K562 (cell line): ENCODE data around the gene GGT6. TPM values are rescaled to one million over a fixed set of nuclear protein-coding genes. Genes with fewer than 3 reads are reported as not detected.

Experiments used
- ATAC-seq: fragments of 200-7000 bp; cut with Tn5 transposase; 3 replicates; pipeline ENCODE4 v1.9.1; 2020; ENCODE audit warnings: moderate library complexity
- BruUV-seq: library from RNA; stranded (reverse); fragments of 400-500 nt; replicated peaks from 2 replicates; lab custom pipeline; 2021; lab: Mats Ljungman, UMichigan
- CTCF ChIA-PET: fragments of 300-600 bp; formaldehyde crosslinking; extraction: SDS; loops from one replicate; lab custom pipeline; 2021; ENCODE audit warnings: low intra/inter-chr PET ratio; lab: Yijun Ruan, JAX
- POLR2A ChIA-PET: fragments of 300-600, 350-650 bp; sonication (Branson Sonifier 250); formaldehyde crosslinking; extraction: SDS; loops from one replicate; lab custom pipeline; 2021; ENCODE audit warnings: antibody characterized with exemption, inconsistent platforms; lab: Yijun Ruan, JAX
- DNase-seq, 4 experiments: peaks; one replicate each; pipeline versions ENCODE4 v3.0.0 to v3.0.0-alpha.2; 2011 to 2018; ENCODE audit warnings: low spot score in 3 of 4, mixed read lengths in 3 of 4; ENCODE audit errors: extremely low read depth in 1 of 4
- FAIRE-seq: peaks from 2 replicates; lab custom pipeline; 2011; peaks lifted over from hg19 to GRCh38; lab: Jason Lieb, UNC
- H2AFZ ChIP-seq: 2 replicates; pipeline ENCODE4 v1.6.0; 2011; ENCODE audit warnings: low read depth, low read length, control low read depth, inconsistent platforms
- H3K27ac ChIP-seq: fragments of 200-600 bp; 3 replicates; pipeline ENCODE4 v1.8.0; 2011; ENCODE audit warnings: low read depth, mild to moderate bottlenecking, control low read depth, inconsistent platforms, low read length, moderate library complexity, mixed read lengths; ENCODE audit errors: extremely low read depth
- H3K27me3 ChIP-seq, 2 experiments: fragments of 300-600 bp in 1 of 2; 2 replicates in 1 of 2; 3 replicates in 1 of 2; pipeline versions ENCODE4 v1.6.0 to v1.8.0; 2011; ENCODE audit warnings: inconsistent platforms in 2 of 2, low read length in 2 of 2, mild to moderate bottlenecking in 1 of 2, mixed read lengths in 1 of 2, moderate library complexity in 1 of 2; ENCODE audit not compliant: control insufficient read depth in 2 of 2, insufficient read depth in 2 of 2
- H3K36me3 ChIP-seq: fragments of 300-600 bp; 3 replicates; pipeline ENCODE4 v1.8.0; 2011; ENCODE audit warnings: mild to moderate bottlenecking, low read length, inconsistent platforms; ENCODE audit not compliant: control insufficient read depth, insufficient read depth
- H3K4me1 ChIP-seq, 2 experiments: fragments of 200-600 bp in 1 of 2; replicated peaks in 1 of 2; 2 replicates in 1 of 2; 3 replicates in 1 of 2; pipeline versions ENCODE4 v1.5.1 to v1.8.0; 2011; ENCODE audit warnings: inconsistent platforms in 2 of 2, low read length in 2 of 2, mild to moderate bottlenecking in 1 of 2, mixed read lengths in 1 of 2, moderate library complexity in 1 of 2; ENCODE audit not compliant: control insufficient read depth in 2 of 2, insufficient read depth in 2 of 2
- H3K4me2 ChIP-seq: 2 replicates; pipeline ENCODE4 v1.6.1; 2011; ENCODE audit warnings: low read length, control low read depth, inconsistent platforms, mixed read lengths; ENCODE audit not compliant: insufficient read depth
- H3K4me3 ChIP-seq: fragments of 200-600 bp; sonication (generic), shearing (Covaris generic); 2 replicates; pipeline ENCODE4 v1.5.1; 2016; ENCODE audit warnings: control low read depth, inconsistent platforms
- H3K79me2 ChIP-seq: fragments of 200-600 bp; 3 replicates; pipeline ENCODE4 v1.8.0; 2011; ENCODE audit warnings: low read length, inconsistent platforms; ENCODE audit not compliant: control insufficient read depth, insufficient read depth
- H3K9ac ChIP-seq, 2 experiments: 2 replicates each; pipeline versions ENCODE4 v1.6.0 to v1.6.1; 2011; ENCODE audit warnings: low read depth in 2 of 2, low read length in 2 of 2, control low read depth in 1 of 2, inconsistent platforms in 1 of 2, mild to moderate bottlenecking in 1 of 2, mixed read lengths in 1 of 2; ENCODE audit not compliant: insufficient read depth in 1 of 2
- H3K9me1 ChIP-seq: one replicate; pipeline ENCODE4 v1.6.0; 2011; ENCODE audit warnings: inconsistent platforms, mild to moderate bottlenecking, low read length, moderate library complexity; ENCODE audit not compliant: control insufficient read depth, insufficient read depth
- H3K9me3 ChIP-seq: replicated peaks from 2 replicates; pipeline ENCODE4 v1.5.1; 2011; ENCODE audit warnings: low read depth, low read length, inconsistent platforms; ENCODE audit not compliant: control insufficient read depth, insufficient read depth
- H4K20me1 ChIP-seq: replicated peaks from 2 replicates; pipeline ENCODE4 v1.6.1; 2011; ENCODE audit warnings: low read length, inconsistent platforms, mixed read lengths; ENCODE audit not compliant: control insufficient read depth, insufficient read depth
- POLR2G ChIP-seq: fragments of 200-400 bp; formaldehyde crosslinking; IDR thresholded peaks from 2 replicates; pipeline ENCODE4 v1.6.1; 2017; ENCODE audit warnings: low read depth, mild to moderate bottlenecking, antibody characterized with exemption, low read length, moderate library complexity
- RBFOX2 ChIP-seq: fragments of 200-400 bp; formaldehyde crosslinking; IDR thresholded peaks from 2 replicates; pipeline ENCODE4 v1.6.1; 2017; ENCODE audit warnings: low read depth, mild to moderate bottlenecking, low read length, moderate library complexity
- WGBS: fragments of 100-300 bp; shearing (Covaris generic); methylation state at CpG from one replicate; pipeline ENCODE4 v1.1.6; 2016; ENCODE audit warnings: low coverage, mixed read lengths; ENCODE audit not compliant: insufficient coverage; ENCODE audit errors: missing lambda C conversion rate; 5-methylcytosine and 5-hydroxymethylcytosine counted together
- in situ Hi-C: fragments of 300-500 bp; cut with MboI; formaldehyde crosslinking; loops from 4 replicates; pipeline ENCODE4 v1.15.0; 2018; ENCODE audit warnings: inconsistent platforms, mixed read lengths
- intact Hi-C: fragments of 100-400 bp; cut with micrococcal nuclease; formaldehyde crosslinking; loops from 2 replicates; pipeline ENCODE4 v1.14.2; 2022
- polyA plus RNA-seq, 8 experiments: library from polyadenylated mRNA; depleted of rRNA in 4 of 8; stranded (reverse) in 5 of 8; unstranded in 3 of 8; fragments of >200 nt; fragmentation: Nextera tagmentation in 2 of 8; fragmentation: Illumina TruSeq in 1 of 8; extraction: Ambion mirVana in 2 of 8; extraction: Trizol in 1 of 8; gene quantifications; 2 replicates each; pipeline versions ENCODE4 v1.2.1 to v1.2.3, GENCODE V29; 2011 to 2014; ENCODE audit warnings: inconsistent platforms in 1 of 8, missing spikeins in 1 of 8
- total RNA-seq, 7 experiments: library from RNA; depleted of rRNA in 6 of 7; stranded (reverse); fragments of >200 nt in 6 of 7; fragmentation: Illumina TruSeq in 2 of 7; extraction: Trizol in 2 of 7; gene quantifications; 2 replicates each; pipeline versions ENCODE4 v1.2.1 to v1.2.3, GENCODE V29; 2011 to 2021; ENCODE audit warnings: low replicate concordance in 1 of 7
- TF ChIP-seq, protein P1 (sequence below): fragments of 250-450 bp; sonication (Bioruptor Pico); IDR thresholded peaks from 2 replicates; pipeline ENCODE4 v1.8.0; 2021; ENCODE audit warnings: borderline replicate concordance, mild to moderate bottlenecking, moderate library complexity; ENCODE audit not compliant: poor library complexity, severe bottlenecking

GGT6 gene
- total and polyA plus RNA-seq, 9 of the 15 experiments (the other 6 are each of a cell fraction or from before 2014, with no cell fraction given): 0.09 TPM; not detected in 8

DNA sequence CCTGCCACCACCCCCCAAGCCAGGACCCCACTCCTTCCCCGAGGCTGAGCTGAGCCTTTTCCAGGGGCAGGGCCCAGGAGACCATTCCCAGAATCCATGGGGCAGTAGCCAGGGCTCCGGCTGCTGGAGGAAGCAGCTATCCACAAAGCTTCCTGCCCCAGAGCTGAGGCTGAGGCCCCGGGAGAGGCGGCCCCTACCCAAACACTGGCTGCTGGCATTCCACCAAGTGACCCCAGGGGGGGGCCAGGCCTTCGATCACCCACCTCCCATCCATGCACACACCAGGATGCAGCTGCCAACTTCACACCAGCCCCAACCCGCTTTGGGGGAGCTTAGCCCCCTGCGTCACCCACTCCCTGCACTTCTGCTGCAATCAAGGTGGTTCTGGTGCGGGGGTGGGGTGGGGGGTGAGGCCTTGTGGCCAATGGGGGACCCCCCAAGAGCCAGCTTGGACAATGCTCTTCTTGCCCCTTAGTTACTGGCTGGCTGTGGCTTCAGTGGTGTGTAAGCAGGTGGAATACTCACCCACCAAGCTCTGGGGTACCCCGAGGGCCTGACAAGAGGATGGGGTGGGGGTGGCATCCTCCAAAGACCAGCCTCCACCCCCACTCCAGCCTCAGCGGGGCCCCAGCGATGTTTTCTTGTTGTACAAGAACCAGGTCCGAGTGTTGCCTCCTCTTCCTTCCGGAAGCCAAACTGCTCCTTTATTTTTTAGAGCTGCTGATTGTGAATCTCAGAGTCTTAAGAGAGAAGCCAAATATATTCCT is 22.0 kb downstream of the GGT6 start:
- no peak overlapping the region for H2AFZ ChIP-seq
- ChIA-PET CTCF (no interaction called here), POLR2A (interaction anchor here (0.6 to 1.3 kb wide), 3 partner anchors 17 to 58 kb away, joined by 3 to 5 read pairs (median 3); partner anchors contain the start of gene MYBBP1A)
- no peaks in the 10 kb centered on the region for H3K9me3 ChIP-seq
- in situ Hi-C loops (no loop called here), intact Hi-C loops (no loop called here)
- ATAC-seq (no peak), DNase-seq (no peak), FAIRE-seq (no peak)
- H3K4me2 ChIP-seq: no peak overlapping the region
- no peaks in the 10 kb centered on the region for H3K9me1 ChIP-seq
- no peaks in the 10 kb centered on the region for H3K79me2 ChIP-seq
- TF ChIP-seq RBFOX2: peak; percentile 4; the same call in 1 of the 2 replicates
- TF ChIP-seq, protein P1, sequence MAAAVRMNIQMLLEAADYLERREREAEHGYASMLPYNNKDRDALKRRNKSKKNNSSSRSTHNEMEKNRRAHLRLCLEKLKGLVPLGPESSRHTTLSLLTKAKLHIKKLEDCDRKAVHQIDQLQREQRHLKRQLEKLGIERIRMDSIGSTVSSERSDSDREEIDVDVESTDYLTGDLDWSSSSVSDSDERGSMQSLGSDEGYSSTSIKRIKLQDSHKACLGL (CRISPR knock-in tag): no peak
- 0 out of 2 replicates have a peak, but pooled peaks have one; percentile 31 for TF ChIP-seq POLR2G
- H3K36me3 ChIP-seq: peaks cover 62% of the 10 kb centered on the region; the same call in 2 of the 3 replicates
- H3K9ac ChIP-seq: no peak overlapping the region
- H3K4me1 ChIP-seq: peaks cover 0 to 79% of the 10 kb centered on the region in 2 experiments; a peak in 3 of 5 replicates
- BruUV-seq: no TSS peak
- no peaks in the 10 kb centered on the region; a peak in 1 of 5 replicates for H3K27me3 ChIP-seq
- no peak overlapping the region for H3K4me3 ChIP-seq
- H4K20me1 ChIP-seq: peaks cover 4% of the 10 kb centered on the region; the same call in 1 of the 2 replicates
- no peak overlapping the region for H3K27ac ChIP-seq
- WGBS: 76% methylated on average over 10 of the region's 13 CpGs
